GM12801 (cell line): Measurements from ENCODE around the gene RAP1GDS1.

ENCODE experiments used
- CTCF ChIP-seq: IDR thresholded peaks from one replicate; pipeline ENCODE4 v1.5.1; 2011; ENCODE audit warnings: control low read depth; ENCODE audit not compliant: insufficient read length; ENCODE audit errors: extremely low read depth

RAP1GDS1 gene

GRCh38 chr4:98289375-98289774, 28.2 kb downstream of the RAP1GDS1 start:
- no peak for TF ChIP-seq CTCF

- TF ChIP-seq CTCF = no peak
Measured at GRCh38 chr4:98290511-98290910, 29.3 kb downstream of the RAP1GDS1 start.

GRCh38 chr4:98293104-98293887, 32.1 kb downstream of the RAP1GDS1 start:
- TF ChIP-seq CTCF = no peak

- no peak for TF ChIP-seq CTCF
Measured at GRCh38 chr4:98298022-98298421, 36.8 kb downstream of the RAP1GDS1 start.

GRCh38 chr4:98300706-98301105, 39.5 kb downstream of the RAP1GDS1 start:
- TF ChIP-seq CTCF = no peak

GRCh38 chr4:98305576-98305975, 44.4 kb downstream of the RAP1GDS1 start:
- TF ChIP-seq CTCF = no peak

GRCh38 chr4:98310867-98311266, 49.7 kb downstream of the RAP1GDS1 start:
- no peak for TF ChIP-seq CTCF
